AG04449 (cell line): ENCODE measurements around the gene FADS1.

Source experiments
- CTCF ChIA-PET: fragments of 350-600 bp; formaldehyde crosslinking; extraction: SDS; loops from one replicate; lab custom pipeline; 2021; ENCODE audit warnings: antibody characterized with exemption; lab: Yijun Ruan, JAX
- POLR2A ChIA-PET: fragments of 400-600, 350-600 bp; formaldehyde crosslinking; extraction: SDS; loops from one replicate; lab custom pipeline; 2020; ENCODE audit warnings: antibody characterized with exemption, inconsistent platforms; lab: Yijun Ruan, JAX
- DNase-seq: peaks from one replicate; pipeline ENCODE4 v3.0.0-alpha.2; 2010; ENCODE audit warnings: low read depth, low spot score
- H3K4me3 ChIP-seq: 2 replicates; pipeline ENCODE4 v1.5.1; 2011; ENCODE audit warnings: low read depth, mild to moderate bottlenecking, control low read depth, low read length
- CTCF ChIP-seq: IDR thresholded peaks from one replicate; pipeline ENCODE4 v1.5.1; 2011; ENCODE audit warnings: mild to moderate bottlenecking, moderate library complexity, low read length, control low read depth, inconsistent platforms; ENCODE audit not compliant: insufficient read depth; ENCODE audit errors: missing control alignments

Gene FADS1

GRCh38 chr11:61775606-61776554 is 40.9 kb downstream of the FADS1 start:
- ChIA-PET CTCF (interaction anchor here (0.7 to 9.2 kb wide), 16 partner anchors 9 to 332 kb away, joined by 3 to 92 read pairs (median 6); partner anchors contain the start of genes FEN1, MYRF and TMEM258), POLR2A (no interaction called here)
- no peak for DNase-seq
- no peak for TF ChIP-seq CTCF
- no peak overlapping the region for H3K4me3 ChIP-seq

DNA sequence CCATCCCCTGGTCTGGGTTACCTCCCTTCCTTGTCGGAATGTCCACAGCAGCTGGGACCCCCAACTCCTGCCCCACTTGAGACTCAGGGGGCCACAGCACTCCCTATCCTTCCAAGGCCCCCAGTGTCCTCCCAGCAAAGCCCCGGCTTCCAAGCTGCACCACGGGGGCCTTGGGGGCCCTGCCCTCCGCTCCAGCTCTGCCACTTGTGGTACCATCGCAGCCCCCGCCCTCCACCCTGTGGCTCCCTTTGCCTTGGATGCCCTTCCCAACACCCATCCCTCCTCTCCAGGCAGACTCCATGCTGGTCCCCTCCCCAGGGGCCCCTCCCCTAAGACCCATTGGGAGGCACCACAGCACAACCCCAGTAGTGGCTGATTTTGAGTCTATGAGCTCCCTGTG is 41.7 kb downstream of the FADS1 start:
- no peak for TF ChIP-seq CTCF
- ChIA-PET CTCF (interaction anchor here (1.2 to 9.2 kb wide), 10 partner anchors 11 to 333 kb away, joined by 3 to 92 read pairs (median 8); partner anchors contain the start of genes FEN1, MYRF and TMEM258), POLR2A (no interaction called here)
- no peak for DNase-seq
- H3K4me3 ChIP-seq = no peak overlapping the region

DNA sequence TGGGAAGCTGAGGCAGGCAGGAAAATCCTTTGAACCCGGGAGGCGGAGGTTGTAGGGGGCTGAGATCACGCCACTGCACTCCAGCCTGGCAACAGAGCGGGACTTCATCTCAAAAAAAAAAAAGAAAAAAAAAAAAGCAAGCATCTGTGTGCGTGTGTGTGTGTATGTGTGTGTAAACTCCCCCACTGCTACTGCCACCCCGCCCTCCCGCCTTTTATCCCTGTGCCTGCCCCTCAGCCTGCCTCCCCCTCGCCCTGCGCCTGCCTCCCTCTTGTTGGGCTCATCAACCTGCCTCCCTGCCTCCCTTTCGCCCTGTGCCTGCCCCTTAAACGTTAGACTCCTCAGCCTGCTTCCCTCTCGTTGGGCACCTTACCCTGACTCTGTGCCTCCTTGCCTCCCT is 42.4 kb downstream of the FADS1 start:
- no peak overlapping the region for H3K4me3 ChIP-seq
- CTCF ChIA-PET = interaction anchor here (1.0 to 9.2 kb wide), 5 partner anchors 16 to 334 kb away, joined by 3 to 92 read pairs (median 9); partner anchors contain the start of genes FEN1, MYRF and TMEM258
- no peak for TF ChIP-seq CTCF
- DNase-seq = no peak
- POLR2A ChIA-PET = no interaction called here

DNA sequence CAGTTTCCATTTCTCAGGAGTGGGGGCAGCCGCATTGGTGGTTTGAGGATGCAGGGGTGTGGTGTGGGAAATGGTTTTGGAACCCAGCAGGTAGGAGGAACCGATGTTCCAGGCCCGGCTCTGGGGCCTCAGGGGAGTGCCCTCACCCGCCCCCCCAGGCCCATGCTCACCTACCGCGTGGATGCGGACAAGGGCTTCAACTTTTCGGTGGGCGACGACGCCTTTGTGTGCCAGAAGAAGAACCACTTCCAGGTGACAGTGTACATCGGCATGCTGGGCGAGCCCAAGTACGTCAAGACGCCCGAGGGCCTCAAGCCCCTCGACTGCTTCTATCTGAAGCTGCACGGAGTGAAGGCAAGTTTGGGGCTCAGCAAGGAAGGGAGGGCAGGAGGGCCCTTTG is 43.0 kb downstream of the FADS1 start:
- POLR2A ChIA-PET = no interaction called here
- CTCF ChIA-PET = interaction anchor here (1.0 to 2.4 kb wide), 2 partner anchors 24 to 334 kb away, joined by 3 to 14 read pairs; no protein-coding TSS in a partner anchor
- no peak for DNase-seq
- H3K4me3 ChIP-seq = no peak overlapping the region
- no peak for TF ChIP-seq CTCF

GRCh38 chr11:61773356-61773755 is 43.4 kb downstream of the FADS1 start:
- CTCF ChIA-PET = interaction anchor here (12.8 kb wide), 1 partner anchor 25 kb away, joined by 97 read pairs; no protein-coding TSS in a partner anchor
- no peak for DNase-seq
- no peak for TF ChIP-seq CTCF
- no peak overlapping the region for H3K4me3 ChIP-seq
- POLR2A ChIA-PET = no interaction called here

GRCh38 chr11:61771985-61772455 is 44.8 kb downstream of the FADS1 start:
- no peak for DNase-seq
- H3K4me3 ChIP-seq = no peak overlapping the region
- ChIA-PET CTCF (interaction anchor here (1.0 to 12.8 kb wide), 4 partner anchors 10 to 39 kb away, joined by 3 to 97 read pairs (median 4); no protein-coding TSS in a partner anchor), POLR2A (no interaction called here)
- no peak for TF ChIP-seq CTCF
